Skin of body (tissue), 2 donors: ENCODE results near the gene CARMIL1. TPM values are rescaled to one million over a fixed set of nuclear protein-coding genes. Genes with fewer than 3 reads are reported as not detected.
"Not testable (repeated sequence)": the region's sequence is repeated elsewhere in the genome, so short reads cannot be mapped to it uniquely, and the experiment has no call there.

Experiments
- DNase-seq: peaks from one replicate; lab custom pipeline; 2025; lab: John Stamatoyannopoulos, UW
- total RNA-seq: library from RNA; depleted of rRNA; stranded (reverse); fragments of >200 nt; gene quantifications from one replicate; pipeline ENCODE4 v1.2.3, GENCODE V29; 2014

CARMIL1 gene
- total RNA-seq, 1 donor from 2014 or later: 17.9 TPM

GRCh38 chr6:25277386-25277785 is 1.8 kb upstream of the CARMIL1 start:
- DNase-seq: no peak

GRCh38 chr6:25277857-25278256 is 1.3 kb upstream of the CARMIL1 start:
- DNase-seq: no peak

- DNase-seq: no peak
Observed at GRCh38 chr6:25278261-25278913, 787 bp upstream of the CARMIL1 start.

- DNase-seq: no peak
Observed at GRCh38 chr6:25279748-25280343, 672 bp downstream of the CARMIL1 start.

GRCh38 chr6:25280344-25281074 is 1.3 kb downstream of the CARMIL1 start:
- DNase-seq: peak; percentile 6

- DNase-seq: no peak
Observed at GRCh38 chr6:25286891-25287290, 7.7 kb downstream of the CARMIL1 start.

GRCh38 chr6:25287941-25288340 is 8.8 kb downstream of the CARMIL1 start:
- DNase-seq: no peak

GRCh38 chr6:25288518-25288917 is 9.3 kb downstream of the CARMIL1 start:
- no peak for DNase-seq

GRCh38 chr6:25290306-25291060 is 11.3 kb downstream of the CARMIL1 start:
- DNase-seq: no peak

GRCh38 chr6:25292384-25292783 is 13.2 kb downstream of the CARMIL1 start:
- DNase-seq: no peak

- no peak for DNase-seq
Observed at GRCh38 chr6:25295651-25296050, 16.5 kb downstream of the CARMIL1 start.

GRCh38 chr6:25296217-25296905 is 17.2 kb downstream of the CARMIL1 start:
- DNase-seq: no peak

- DNase-seq: peak; percentile 47
Observed at GRCh38 chr6:25297039-25297441, 17.9 kb downstream of the CARMIL1 start.

GRCh38 chr6:25297823-25298522 is 18.8 kb downstream of the CARMIL1 start:
- no peak for DNase-seq

- not testable (repeated sequence) for DNase-seq
Observed at GRCh38 chr6:25298523-25298865, 19.3 kb downstream of the CARMIL1 start.

- DNase-seq: no peak
Observed at GRCh38 chr6:25301362-25301761, 22.2 kb downstream of the CARMIL1 start.

GRCh38 chr6:25302151-25302550 is 23.0 kb downstream of the CARMIL1 start:
- DNase-seq: no peak

GRCh38 chr6:25302677-25303128 is 23.5 kb downstream of the CARMIL1 start:
- peak; percentile 9 for DNase-seq

GRCh38 chr6:25303254-25303653 is 24.1 kb downstream of the CARMIL1 start:
- no peak for DNase-seq

- DNase-seq: no peak
Observed at GRCh38 chr6:25306379-25306778, 27.2 kb downstream of the CARMIL1 start.
